ENCODE data around the gene SEPTIN8. TPM values are rescaled to one million over a fixed set of nuclear protein-coding genes. Genes with fewer than 3 reads are reported as not detected.

SEPTIN8 gene
- total and polyA plus RNA-seq, 2 experiments from 2014 or later, result 26.9 to 41.9 TPM

DNA sequence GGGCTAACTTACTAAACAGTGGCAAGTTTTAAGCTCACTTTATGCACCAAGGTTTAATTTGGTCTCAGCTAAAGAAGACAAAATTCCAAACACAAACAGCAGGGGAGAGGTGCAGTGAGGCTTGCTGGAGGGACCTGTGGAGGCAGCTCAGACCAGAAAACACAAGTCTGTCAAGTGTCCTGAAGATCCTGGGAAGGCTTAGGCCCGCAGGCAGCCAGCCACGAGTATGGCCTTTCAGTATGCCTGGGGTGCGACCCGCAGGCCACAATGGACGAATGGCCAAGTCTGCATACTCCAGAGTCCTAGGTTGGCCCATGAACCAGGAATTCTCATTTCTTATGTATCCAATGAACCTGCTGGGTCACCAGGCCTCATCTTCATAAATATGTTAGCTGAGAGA lies 20.5 kb downstream of the SEPTIN8 start:
- Histone ChIP-seq H4K20me1 (ENCODE audit: insufficient read depth) (no peaks in the 10 kb centered on the region), H3K4me2 (ENCODE audit: unreplicated experiment) (no peak overlapping the region), H3K27me3 (replicated peaks; ENCODE audit: insufficient read depth) (no peaks in the 10 kb centered on the region), H2AFZ (no peak overlapping the region), H3K9ac (no peak overlapping the region), H3K27ac (no peak overlapping the region), H3K79me2 (ENCODE audit: insufficient read depth) (no peaks in the 10 kb centered on the region), H3K9me3 (ENCODE audit: low read depth) (no peaks in the 10 kb centered on the region), H3K4me1 (ENCODE audit: insufficient read depth) (peaks cover 2% of the 10 kb centered on the region; the same call in 1 of the 2 replicates), H3K9me2 (ENCODE audit: insufficient read depth) (no peaks in the 10 kb centered on the region), H3K4me3 (no peak overlapping the region), H3K36me3 (ENCODE audit: low read depth) (peaks cover 12% of the 10 kb centered on the region), H3F3A (ENCODE audit: insufficient read depth) (peaks cover 2% of the 10 kb centered on the region; the same call in 1 of the 2 replicates)
- no peak for DNase-seq
- in situ Hi-C loops (cut with MboI), result no loop called here
- TF ChIP-seq EZH2 (IDR thresholded peaks at IDR 0.05; ENCODE audit: insufficient read depth, poor library complexity, severe bottlenecking), result no peak
- no peak for TF ChIP-seq EZH2phosphoT487 (IDR thresholded peaks at IDR 0.05; ENCODE audit: insufficient read depth, low read depth)
- WGBS, 2 experiments (ENCODE audit: low coverage in 1 of 2, low lambda C conversion rate in 2 of 2, missing lambda C conversion rate in 2 of 2), result 88 to 96% methylated on average over 5 of the region's 5 CpGs

DNA sequence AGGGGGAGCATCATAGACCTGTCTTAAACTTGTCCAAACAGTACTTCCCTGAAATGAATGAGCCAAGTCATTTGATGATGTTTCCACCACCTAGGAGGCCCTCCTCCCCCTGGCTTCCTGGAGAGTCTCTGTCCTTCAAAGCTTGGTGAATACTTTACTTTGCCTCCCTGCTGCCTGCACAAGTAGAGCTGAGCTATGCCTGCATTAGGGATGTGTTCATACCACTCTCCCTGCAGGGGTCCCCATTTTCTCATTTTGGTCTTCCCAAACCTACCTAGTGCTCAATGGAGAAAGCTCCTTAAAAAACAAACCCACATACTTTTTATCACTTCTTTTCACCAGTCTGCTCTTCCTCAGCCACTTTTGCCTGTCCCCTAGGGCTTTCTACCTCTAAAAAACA lies 22.1 kb downstream of the SEPTIN8 start:
- Histone ChIP-seq H2AFZ (no peak overlapping the region), H3K9ac (no peak overlapping the region), H3K4me2 (ENCODE audit: unreplicated experiment) (no peak overlapping the region), H3K9me2 (ENCODE audit: insufficient read depth) (no peaks in the 10 kb centered on the region), H3K27me3 (replicated peaks; ENCODE audit: insufficient read depth) (no peaks in the 10 kb centered on the region), H3K9me3 (ENCODE audit: low read depth) (no peaks in the 10 kb centered on the region), H3K27ac (no peak overlapping the region), H4K20me1 (ENCODE audit: insufficient read depth) (no peaks in the 10 kb centered on the region), H3F3A (ENCODE audit: insufficient read depth) (peaks cover 10% of the 10 kb centered on the region; the same call in 1 of the 2 replicates), H3K4me1 (ENCODE audit: insufficient read depth) (peaks cover 8% of the 10 kb centered on the region; the same call in 1 of the 2 replicates), H3K36me3 (ENCODE audit: low read depth) (peaks cover 12% of the 10 kb centered on the region), H3K4me3 (no peak overlapping the region), H3K79me2 (ENCODE audit: insufficient read depth) (no peaks in the 10 kb centered on the region)
- in situ Hi-C loops (cut with MboI), result no loop called here
- DNase-seq, result peak; percentile 32
- TF ChIP-seq EZH2 (IDR thresholded peaks at IDR 0.05; ENCODE audit: insufficient read depth, poor library complexity, severe bottlenecking) (no peak), EZH2phosphoT487 (IDR thresholded peaks at IDR 0.05; ENCODE audit: insufficient read depth, low read depth) (no peak)

DNA sequence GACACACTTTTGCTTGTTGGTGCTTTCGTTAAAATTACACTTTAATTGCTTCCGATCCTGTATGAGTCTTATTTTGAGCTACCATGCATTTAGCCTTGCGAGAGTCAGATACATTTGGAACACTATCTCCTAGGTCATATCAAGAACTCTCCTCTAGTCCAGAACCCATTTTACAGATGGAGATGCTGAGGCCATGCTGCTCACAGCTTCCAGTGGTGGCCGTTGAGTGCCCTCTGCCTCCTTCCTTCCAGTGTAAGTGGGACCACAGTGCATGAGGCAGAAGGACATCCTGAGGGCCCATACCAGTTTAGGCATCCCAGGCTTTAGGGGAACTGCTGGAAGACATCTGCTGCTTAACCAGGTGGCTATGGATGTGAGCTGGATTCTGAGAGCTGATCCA lies 22.9 kb downstream of the SEPTIN8 start:
- H3K4me3 ChIP-seq, result no peak overlapping the region
- H3F3A ChIP-seq (ENCODE audit: insufficient read depth), result peaks cover 10% of the 10 kb centered on the region; the same call in 1 of the 2 replicates
- H3K4me2 ChIP-seq (ENCODE audit: unreplicated experiment), result no peak overlapping the region
- no peak overlapping the region for H2AFZ ChIP-seq
- whole genome bisulfite sequencing, 2 experiments (ENCODE audit: low coverage in 1 of 2, low lambda C conversion rate in 2 of 2, missing lambda C conversion rate in 2 of 2), result 96 to 98% methylated on average over 4 of the region's 4 CpGs
- in situ Hi-C loops (cut with MboI), result no loop called here
- H3K9ac ChIP-seq, result no peak overlapping the region
- H3K79me2 ChIP-seq (ENCODE audit: insufficient read depth), result no peaks in the 10 kb centered on the region
- H4K20me1 ChIP-seq (ENCODE audit: insufficient read depth), result no peaks in the 10 kb centered on the region
- H3K9me3 ChIP-seq (ENCODE audit: low read depth), result no peaks in the 10 kb centered on the region
- TF ChIP-seq EZH2phosphoT487 (IDR thresholded peaks at IDR 0.05; ENCODE audit: insufficient read depth, low read depth) (no peak), EZH2 (IDR thresholded peaks at IDR 0.05; ENCODE audit: insufficient read depth, poor library complexity, severe bottlenecking) (no peak)
- DNase-seq, result no peak
- H3K27ac ChIP-seq, result no peak overlapping the region
- H3K9me2 ChIP-seq (ENCODE audit: insufficient read depth), result no peaks in the 10 kb centered on the region
- no peaks in the 10 kb centered on the region for H3K27me3 ChIP-seq (replicated peaks; ENCODE audit: insufficient read depth)
- H3K4me1 ChIP-seq (ENCODE audit: insufficient read depth), result peaks cover 8% of the 10 kb centered on the region; the same call in 1 of the 2 replicates
- peaks cover 12% of the 10 kb centered on the region for H3K36me3 ChIP-seq (ENCODE audit: low read depth)

- Histone ChIP-seq H3K9me3 (ENCODE audit: low read depth) (no peaks in the 10 kb centered on the region), H3K9ac (no peak overlapping the region), H3K79me2 (ENCODE audit: insufficient read depth) (no peaks in the 10 kb centered on the region), H3K4me2 (ENCODE audit: unreplicated experiment) (no peak overlapping the region), H3K9me2 (ENCODE audit: insufficient read depth) (no peaks in the 10 kb centered on the region), H3K36me3 (ENCODE audit: low read depth) (peaks cover 7% of the 10 kb centered on the region; the same call in 1 of the 2 replicates), H3K4me1 (ENCODE audit: insufficient read depth) (peaks cover 8% of the 10 kb centered on the region; the same call in 1 of the 2 replicates), H3K4me3 (no peak overlapping the region), H2AFZ (no peak overlapping the region), H4K20me1 (ENCODE audit: insufficient read depth) (no peaks in the 10 kb centered on the region), H3K27me3 (replicated peaks; ENCODE audit: insufficient read depth) (no peaks in the 10 kb centered on the region), H3F3A (ENCODE audit: insufficient read depth) (peaks cover 10% of the 10 kb centered on the region; the same call in 1 of the 2 replicates), H3K27ac (no peak overlapping the region)
- in situ Hi-C loops (cut with MboI), result no loop called here
- WGBS, 2 experiments (ENCODE audit: low coverage in 1 of 2, low lambda C conversion rate in 2 of 2, missing lambda C conversion rate in 2 of 2), result 57 to 58% methylated on average over 2 of the region's 2 CpGs
- TF ChIP-seq EZH2 (IDR thresholded peaks at IDR 0.05; ENCODE audit: insufficient read depth, poor library complexity, severe bottlenecking) (no peak), EZH2phosphoT487 (IDR thresholded peaks at IDR 0.05; ENCODE audit: insufficient read depth, low read depth) (no peak)
- no peak for DNase-seq
Observed at GRCh38 chr5:132753135-132753987, 23.7 kb downstream of the SEPTIN8 start.

Measured in GM23248 (cell line).